Immature natural killer cell (primary cell): ENCODE data around the gene TMEM82. TPM values are rescaled to one million over a fixed set of nuclear protein-coding genes. Genes with fewer than 3 reads are reported as not detected.

Experiments
- DNase-seq, 3 donors: peaks; one replicate each; pipeline ENCODE4 v3.0.0; 2022; ENCODE audit warnings: mixed read lengths in 1 of 3
- H3K27ac Mint-ChIP-seq, 6 donors: one replicate each; pipeline ENCODE4 v1.8.0; 2020; ENCODE audit warnings: mixed read lengths in 6 of 6, mild to moderate bottlenecking in 5 of 6, inconsistent platforms in 4 of 6, moderate library complexity in 3 of 6
- H3K27me3 Mint-ChIP-seq, 3 donors: one replicate each; pipeline ENCODE4 v1.8.0; 2020 to 2021; ENCODE audit warnings: low read depth in 3 of 3, mild to moderate bottlenecking in 3 of 3, mixed read lengths in 3 of 3, moderate library complexity in 3 of 3, inconsistent platforms in 1 of 3
- H3K36me3 Mint-ChIP-seq, 3 donors: one replicate each; pipeline ENCODE4 v1.8.0; 2020; ENCODE audit warnings: mixed read lengths in 3 of 3, inconsistent platforms in 2 of 3, mild to moderate bottlenecking in 2 of 3
- H3K4me1 Mint-ChIP-seq, 2 donors: one replicate each; pipeline ENCODE4 v1.8.0; 2020; ENCODE audit warnings: inconsistent platforms in 2 of 2, mild to moderate bottlenecking in 2 of 2, mixed read lengths in 2 of 2, moderate library complexity in 1 of 2
- H3K4me3 Mint-ChIP-seq, 5 donors: one replicate each; pipeline ENCODE4 v1.8.0; 2020; ENCODE audit warnings: mild to moderate bottlenecking in 5 of 5, mixed read lengths in 5 of 5, inconsistent platforms in 3 of 5, moderate library complexity in 3 of 5
- H3K9me3 Mint-ChIP-seq, 6 donors: one replicate each; pipeline ENCODE4 v1.8.0; 2020; ENCODE audit warnings: mild to moderate bottlenecking in 6 of 6, mixed read lengths in 6 of 6, inconsistent platforms in 4 of 6, moderate library complexity in 3 of 6
- polyA plus RNA-seq, 3 donors: library from polyadenylated mRNA; unstranded; fragments of 300-500 nt; fragmentation: Illumina TruSeq; gene quantifications; one replicate each; pipeline ENCODE4 v1.2.3, GENCODE V29; 2021

The TMEM82 gene
- polyA plus RNA-seq, 3 donors from 2014 or later, result not detected

DNA sequence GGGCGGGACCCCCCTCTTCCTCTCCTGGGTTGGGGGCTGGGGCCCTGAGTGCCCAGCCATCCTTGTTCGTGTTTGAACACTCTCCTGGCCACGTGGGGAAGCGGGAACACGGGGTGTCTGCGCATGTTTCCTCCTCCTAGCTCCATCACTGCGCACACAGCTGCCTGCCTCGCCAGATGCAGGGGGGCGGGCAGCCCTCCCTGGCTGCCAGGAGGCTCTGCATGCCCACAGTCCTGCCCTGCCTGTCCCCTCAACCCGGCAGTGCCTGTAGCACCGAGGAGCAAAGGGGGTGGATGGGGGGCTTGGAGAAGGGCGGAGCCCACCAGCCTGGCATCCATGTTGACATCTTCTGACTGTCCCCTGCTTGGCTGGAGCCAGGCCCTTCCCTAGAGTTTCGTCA, 8.0 kb upstream of the TMEM82 start:
- Mint-ChIP-seq H3K27me3 (peaks cover 0 to 4% (median 0%) of the 10 kb centered on the region in 3 donors), H3K9me3 (no peaks in the 10 kb centered on the region), H3K27ac (no peak overlapping the region), H3K36me3 (peaks cover 0 to 4% (median 0%) of the 10 kb centered on the region in 3 donors), H3K4me1 (no peaks in the 10 kb centered on the region), H3K4me3 (no peak overlapping the region)
- no peak for DNase-seq

DNA sequence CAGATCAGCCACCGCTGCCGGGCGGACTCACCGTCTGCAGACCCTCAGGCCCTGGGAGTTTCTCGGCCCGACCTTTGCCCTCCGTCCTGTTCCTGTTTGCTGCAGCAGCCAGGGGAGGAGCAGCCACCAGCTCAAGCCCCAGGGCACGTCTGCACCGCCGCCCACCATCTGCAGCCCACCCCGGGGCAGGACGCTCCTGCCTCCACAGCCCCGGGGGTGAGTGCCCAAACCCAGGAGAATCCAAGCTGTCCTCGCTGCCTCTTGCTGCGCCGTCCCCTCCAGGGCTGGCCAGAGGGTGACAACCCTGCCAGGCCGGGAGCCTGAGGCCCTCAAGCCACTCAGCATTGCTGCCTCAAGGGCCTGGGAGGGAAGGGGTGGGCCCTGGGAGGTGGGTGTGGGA, 7.4 kb upstream of the TMEM82 start:
- Mint-ChIP-seq H3K27me3 (peaks cover 0 to 2% (median 0%) of the 10 kb centered on the region in 3 donors), H3K4me3 (no peak overlapping the region), H3K4me1 (no peaks in the 10 kb centered on the region), H3K9me3 (no peaks in the 10 kb centered on the region), H3K27ac (no peak overlapping the region), H3K36me3 (peaks cover 0 to 4% (median 0%) of the 10 kb centered on the region in 3 donors)
- DNase-seq, result no peak

- Mint-ChIP-seq H3K4me1 (no peaks in the 10 kb centered on the region), H3K27me3 (peaks cover 0 to 2% (median under 1%) of the 10 kb centered on the region in 3 donors), H3K4me3 (no peak overlapping the region), H3K36me3 (peaks cover 0 to 4% (median 0%) of the 10 kb centered on the region in 3 donors), H3K27ac (no peak overlapping the region), H3K9me3 (no peaks in the 10 kb centered on the region)
- DNase-seq, result no peak
Measured at GRCh38 chr1:15735304-15736037, 6.8 kb upstream of the TMEM82 start.

GRCh38 chr1:15736038-15736891, 6.0 kb upstream of the TMEM82 start, which contains the start of gene SLC25A34:
SLC25A34 (plus strand) TSS chr1:15736258; CDS start chr1:15736486, 228 bp downstream.
- DNase-seq, result no peak
- H3K9me3 Mint-ChIP-seq, result no peaks in the 10 kb centered on the region
- no peak within 1 kb of the TSS for H3K27ac Mint-ChIP-seq
- peaks cover 0 to 2% (median 0%) of the 10 kb centered on the region in 3 donors for H3K27me3 Mint-ChIP-seq
- no peak within 1 kb of the TSS for H3K4me3 Mint-ChIP-seq
- H3K36me3 Mint-ChIP-seq, result peaks cover 0 to 4% (median 0%) of the 10 kb centered on the region in 3 donors
- H3K4me1 Mint-ChIP-seq, result peaks cover 0 to under 1% of the 10 kb centered on the region in 2 donors

- Mint-ChIP-seq H3K27ac (no peak overlapping the region), H3K36me3 (peaks cover 0 to 4% (median 0%) of the 10 kb centered on the region in 3 donors), H3K9me3 (no peaks in the 10 kb centered on the region), H3K4me1 (peaks cover 0 to 1% of the 10 kb centered on the region in 2 donors), H3K27me3 (peaks cover 0 to 2% (median 0%) of the 10 kb centered on the region in 3 donors), H3K4me3 (no peak overlapping the region)
- DNase-seq, result no peak
Measured at GRCh38 chr1:15736892-15737261, 5.4 kb upstream of the TMEM82 start.

- Mint-ChIP-seq H3K4me1 (peaks cover 0 to 1% of the 10 kb centered on the region in 2 donors), H3K36me3 (peaks cover 0 to 4% (median 0%) of the 10 kb centered on the region in 3 donors), H3K27me3 (peaks cover 0 to 2% (median 0%) of the 10 kb centered on the region in 3 donors), H3K27ac (no peak overlapping the region), H3K9me3 (no peaks in the 10 kb centered on the region), H3K4me3 (no peak overlapping the region)
- DNase-seq, result no peak
Measured at GRCh38 chr1:15737324-15738319, 4.7 kb upstream of the TMEM82 start.

GRCh38 chr1:15738416-15739113, 3.7 kb upstream of the TMEM82 start:
- peaks cover 0 to 2% (median 0%) of the 10 kb centered on the region in 3 donors for H3K27me3 Mint-ChIP-seq
- peak overlapping the region in 1 of 6 donors; percentile 34 for H3K27ac Mint-ChIP-seq
- DNase-seq, result no peak
- no peaks in the 10 kb centered on the region for H3K36me3 Mint-ChIP-seq
- no peak overlapping the region for H3K4me3 Mint-ChIP-seq
- H3K4me1 Mint-ChIP-seq, result peaks cover 0 to 1% of the 10 kb centered on the region in 2 donors
- no peaks in the 10 kb centered on the region for H3K9me3 Mint-ChIP-seq

- H3K4me3 Mint-ChIP-seq, result no peak overlapping the region
- DNase-seq, result no peak
- peaks cover 0 to 2% (median 0%) of the 10 kb centered on the region in 3 donors for H3K27me3 Mint-ChIP-seq
- H3K4me1 Mint-ChIP-seq, result peaks cover 0 to 1% of the 10 kb centered on the region in 2 donors
- H3K9me3 Mint-ChIP-seq, result no peaks in the 10 kb centered on the region
- no peak overlapping the region for H3K27ac Mint-ChIP-seq
- no peaks in the 10 kb centered on the region for H3K36me3 Mint-ChIP-seq
Measured at GRCh38 chr1:15739259-15739658, 3.0 kb upstream of the TMEM82 start.

DNA sequence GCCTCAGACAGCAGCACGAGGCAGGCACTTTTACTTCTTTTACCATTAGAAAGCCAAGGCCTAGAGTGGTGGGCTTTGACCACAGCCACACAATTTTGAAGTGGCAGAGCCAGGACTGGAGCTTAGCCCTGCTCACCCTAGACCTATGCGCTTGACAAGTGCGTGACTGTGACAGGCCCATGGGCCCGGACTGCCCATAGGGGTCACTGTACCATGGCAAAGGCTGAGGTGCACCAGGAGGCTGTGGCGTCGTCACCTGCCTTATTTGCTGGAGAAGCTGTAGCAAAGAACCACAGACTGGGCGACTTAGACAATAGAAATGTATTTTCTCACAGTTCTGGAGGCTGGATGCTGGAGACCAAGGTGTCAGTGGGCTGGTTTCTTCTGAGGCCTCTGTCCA, 2.6 kb upstream of the TMEM82 start:
- peaks cover 0 to 1% of the 10 kb centered on the region in 2 donors for H3K4me1 Mint-ChIP-seq
- no peak overlapping the region for H3K4me3 Mint-ChIP-seq
- H3K9me3 Mint-ChIP-seq, result no peaks in the 10 kb centered on the region

GRCh38 chr1:15740924-15741850, 1.1 kb upstream of the TMEM82 start:
- H3K27ac Mint-ChIP-seq, result no peak overlapping the region
- peaks cover 0 to 1% of the 10 kb centered on the region in 2 donors for H3K4me1 Mint-ChIP-seq
- no peaks in the 10 kb centered on the region for H3K9me3 Mint-ChIP-seq
- H3K4me3 Mint-ChIP-seq, result no peak overlapping the region
- peaks cover 0 to 2% (median 0%) of the 10 kb centered on the region in 3 donors for H3K27me3 Mint-ChIP-seq
- no peaks in the 10 kb centered on the region for H3K36me3 Mint-ChIP-seq
- peak; percentile 18 to 32 (median 23) for DNase-seq

More for the DNA sequence above, 2.6 kb upstream of the TMEM82 start:
- no peak overlapping the region for H3K27ac Mint-ChIP-seq
- DNase-seq, result no peak
- H3K27me3 Mint-ChIP-seq, result peaks cover 0 to 2% (median 0%) of the 10 kb centered on the region in 3 donors
- no peaks in the 10 kb centered on the region for H3K36me3 Mint-ChIP-seq

DNA sequence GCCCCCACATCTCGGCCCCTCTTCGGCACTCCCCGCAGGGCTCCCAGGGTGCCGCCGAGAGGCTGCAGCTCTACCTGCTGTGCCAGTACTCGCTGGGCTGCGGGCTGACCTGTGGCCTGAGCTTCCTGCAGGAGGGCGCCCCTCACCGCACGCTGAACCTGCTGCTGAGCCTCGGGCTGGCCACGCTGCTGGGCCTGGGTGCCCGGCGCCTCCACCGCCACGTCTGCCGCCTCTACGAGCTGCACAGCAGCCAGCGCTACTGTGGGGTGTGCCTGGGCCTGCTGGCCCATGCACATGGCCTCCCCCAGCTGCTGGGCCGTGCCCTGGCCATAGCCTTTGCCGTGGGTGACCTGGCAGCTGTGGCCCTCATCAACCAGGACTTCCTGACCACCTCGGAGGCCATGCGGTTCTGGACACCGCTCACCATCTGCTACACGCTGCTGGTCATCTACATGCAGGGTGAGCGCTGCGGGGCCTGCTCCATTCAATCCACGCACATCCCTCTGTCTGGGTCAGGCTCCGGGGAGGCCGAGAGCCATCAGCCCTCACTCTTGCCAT, 1.9 kb downstream of the TMEM82 start:
- no peak overlapping the region for H3K27ac Mint-ChIP-seq
- DNase-seq, result no peak

DNA sequence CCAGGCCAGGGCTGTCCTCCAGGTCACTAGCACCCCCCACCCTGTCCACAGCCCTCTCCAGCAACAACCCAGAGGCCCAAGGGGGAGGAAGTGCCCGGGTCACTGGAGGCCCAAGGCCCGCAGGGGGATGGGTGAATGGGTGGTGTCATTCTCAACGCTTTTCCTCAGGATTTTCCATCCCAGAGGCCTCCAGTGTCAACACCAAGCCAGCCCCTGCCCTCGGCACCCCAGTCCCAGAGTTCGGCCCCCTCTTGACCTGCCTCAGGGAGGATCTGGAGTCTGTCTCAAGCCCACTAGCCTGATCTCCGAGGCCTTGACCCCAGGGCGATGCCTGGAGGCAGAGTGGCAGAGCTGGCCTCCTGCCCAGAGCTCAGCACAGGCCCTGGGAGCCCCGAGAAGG, 5.1 kb downstream of the TMEM82 start:
- Mint-ChIP-seq H3K36me3 (no peaks in the 10 kb centered on the region), H3K27me3 (no peaks in the 10 kb centered on the region), H3K27ac (no peak overlapping the region), H3K9me3 (no peaks in the 10 kb centered on the region), H3K4me3 (no peak overlapping the region), H3K4me1 (no peaks in the 10 kb centered on the region)
- DNase-seq, result no peak

More for the DNA sequence above, 1.9 kb downstream of the TMEM82 start:
- no peak overlapping the region for H3K4me3 Mint-ChIP-seq
- no peaks in the 10 kb centered on the region for H3K9me3 Mint-ChIP-seq
- peaks cover 0 to 1% of the 10 kb centered on the region in 2 donors for H3K4me1 Mint-ChIP-seq
- H3K36me3 Mint-ChIP-seq, result no peaks in the 10 kb centered on the region
- peaks cover 0 to 2% (median 0%) of the 10 kb centered on the region in 3 donors for H3K27me3 Mint-ChIP-seq
